Mesendoderm (in vitro differentiated cells): ENCODE measurements around the gene ADGRG3. TPM values are rescaled to one million over a fixed set of nuclear protein-coding genes. Genes with fewer than 3 reads are reported as not detected.

Experiments
- DNase-seq: peaks from one replicate; pipeline ENCODE4 v3.0.0; 2013
- H2AK5ac ChIP-seq: 2 replicates; pipeline ENCODE4 v1.6.1; 2013; ENCODE audit warnings: low read length, inconsistent platforms
- H2BK120ac ChIP-seq: 2 replicates; pipeline ENCODE4 v1.6.1; 2013; ENCODE audit warnings: low read depth, mild to moderate bottlenecking, low read length, moderate library complexity, mixed read lengths
- H2BK15ac ChIP-seq: replicated peaks from 2 replicates; pipeline ENCODE4 v1.6.1; 2013; ENCODE audit warnings: low read depth, mild to moderate bottlenecking, moderate library complexity
- H2BK5ac ChIP-seq: 2 replicates; pipeline ENCODE4 v1.6.1; 2013; ENCODE audit warnings: low read length, inconsistent platforms
- H3K18ac ChIP-seq: 2 replicates; pipeline ENCODE4 v1.6.1; 2013; ENCODE audit warnings: mild to moderate bottlenecking, low read length, mixed read lengths
- H3K23ac ChIP-seq: one replicate; pipeline ENCODE4 v1.6.1; 2013; ENCODE audit warnings: low read length
- H3K27ac ChIP-seq: 2 replicates; pipeline ENCODE4 v1.5.1; 2013; ENCODE audit warnings: low read depth, mild to moderate bottlenecking, inconsistent platforms, low read length, moderate library complexity
- H3K27me3 ChIP-seq: 2 replicates; pipeline ENCODE4 v1.6.1; 2013; ENCODE audit warnings: low read length, control low read depth, mild to moderate bottlenecking, inconsistent platforms; ENCODE audit not compliant: insufficient read depth, poor library complexity
- H3K36me3 ChIP-seq: 2 replicates; pipeline ENCODE4 v1.6.1; 2013; ENCODE audit warnings: low read length, inconsistent platforms; ENCODE audit not compliant: control insufficient read depth, insufficient read depth
- H3K4ac ChIP-seq: one replicate; pipeline ENCODE4 v1.6.1; 2013; ENCODE audit warnings: low read depth, mild to moderate bottlenecking, low read length, moderate library complexity
- H3K4me1 ChIP-seq: 2 replicates; pipeline ENCODE4 v1.6.1; 2013; ENCODE audit warnings: low read depth, low read length, inconsistent platforms; ENCODE audit not compliant: control insufficient read depth
- H3K4me2 ChIP-seq: 2 replicates; pipeline ENCODE4 v1.6.1; 2013; ENCODE audit warnings: low read length
- H3K4me3 ChIP-seq: 2 replicates; pipeline ENCODE4 v1.5.1; 2013; ENCODE audit warnings: mild to moderate bottlenecking, low read length
- H3K56ac ChIP-seq: one replicate; pipeline ENCODE4 v1.6.1; 2013; ENCODE audit warnings: low read length
- H3K79me1 ChIP-seq: 2 replicates; pipeline ENCODE4 v1.6.1; 2013; ENCODE audit warnings: low read length, inconsistent platforms
- H3K79me2 ChIP-seq: 2 replicates; pipeline ENCODE4 v1.6.1; 2013; ENCODE audit warnings: mild to moderate bottlenecking, low read length; ENCODE audit not compliant: control insufficient read depth, insufficient read depth
- H3K9ac ChIP-seq: 2 replicates; pipeline ENCODE4 v1.6.1; 2013; ENCODE audit warnings: low read length, inconsistent platforms
- H4K5ac ChIP-seq: one replicate; pipeline ENCODE4 v1.6.1; 2013; ENCODE audit warnings: low read length
- H4K8ac ChIP-seq: one replicate; pipeline ENCODE4 v1.6.1; 2013; ENCODE audit warnings: low read depth, mild to moderate bottlenecking, control low read depth, low read length, moderate library complexity
- WGBS: extraction: QIAGEN DNeasy Blood & Tissue Kit; methylation state at CpG from one replicate; pipeline ENCODE4 v1.1.7; 2013; ENCODE audit warnings: low lambda C conversion rate, missing lambda C conversion rate; ENCODE audit not compliant: insufficient coverage; ENCODE audit errors: extremely low coverage; 5-methylcytosine and 5-hydroxymethylcytosine counted together
- polyA plus RNA-seq, 2 experiments: library from polyadenylated mRNA; stranded (reverse); fragments of 200-250 nt; gene quantifications; one replicate each; pipeline ENCODE4 v1.2.3, GENCODE V29; 2013

Gene ADGRG3, protein sequence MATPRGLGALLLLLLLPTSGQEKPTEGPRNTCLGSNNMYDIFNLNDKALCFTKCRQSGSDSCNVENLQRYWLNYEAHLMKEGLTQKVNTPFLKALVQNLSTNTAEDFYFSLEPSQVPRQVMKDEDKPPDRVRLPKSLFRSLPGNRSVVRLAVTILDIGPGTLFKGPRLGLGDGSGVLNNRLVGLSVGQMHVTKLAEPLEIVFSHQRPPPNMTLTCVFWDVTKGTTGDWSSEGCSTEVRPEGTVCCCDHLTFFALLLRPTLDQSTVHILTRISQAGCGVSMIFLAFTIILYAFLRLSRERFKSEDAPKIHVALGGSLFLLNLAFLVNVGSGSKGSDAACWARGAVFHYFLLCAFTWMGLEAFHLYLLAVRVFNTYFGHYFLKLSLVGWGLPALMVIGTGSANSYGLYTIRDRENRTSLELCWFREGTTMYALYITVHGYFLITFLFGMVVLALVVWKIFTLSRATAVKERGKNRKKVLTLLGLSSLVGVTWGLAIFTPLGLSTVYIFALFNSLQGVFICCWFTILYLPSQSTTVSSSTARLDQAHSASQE
- polyA plus RNA-seq (2013, experiment 1 of 2) = 0.06 TPM
- polyA plus RNA-seq (2013, experiment 2 of 2) = 0.10 TPM

DNA sequence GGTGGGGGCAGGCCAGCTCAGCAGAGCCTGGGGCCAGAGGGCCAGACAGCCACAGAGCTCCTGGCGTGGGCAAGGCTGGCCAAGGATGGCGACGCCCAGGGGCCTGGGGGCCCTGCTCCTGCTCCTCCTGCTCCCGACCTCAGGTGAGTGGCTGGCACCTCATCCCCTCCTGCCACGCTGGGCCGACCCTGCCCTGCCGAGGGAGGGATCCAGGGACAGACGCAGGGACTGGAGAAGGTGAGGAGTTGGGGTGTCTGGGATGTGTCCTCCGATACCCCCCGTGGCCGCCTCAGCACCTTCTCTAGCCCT, at the start of gene ADGRG3:
TSS of gene ADGRG3 (plus strand) at position 44 of the 309 bp plus-strand sequence. CDS start at position 86, 42 bp downstream.
- no CpG with 5 or more reads among the region's 11 CpGs for WGBS
- Histone ChIP-seq H3K79me1 (no peaks in the 10 kb centered on the region), H3K18ac (no peak within 1 kb of the TSS), H2BK15ac (no peak within 1 kb of the TSS), H2BK5ac (peak within 1 kb of the TSS; percentile 24), H3K4me2 (no peak within 1 kb of the TSS), H3K79me2 (no peaks in the 10 kb centered on the region), H3K4me1 (no peaks in the 10 kb centered on the region), H3K27ac (no peak within 1 kb of the TSS), H3K56ac (peak within 1 kb of the TSS; percentile 65), H2AK5ac (no peak within 1 kb of the TSS), H2BK120ac (no peak within 1 kb of the TSS), H3K4me3 (no peak within 1 kb of the TSS), H3K23ac (no peak within 1 kb of the TSS), H3K27me3 (no peaks in the 10 kb centered on the region), H3K36me3 (no peaks in the 10 kb centered on the region), H3K9ac (no peak within 1 kb of the TSS), H4K8ac (no peak within 1 kb of the TSS), H4K5ac (no peak within 1 kb of the TSS), H3K4ac (no peak within 1 kb of the TSS)
- DNase-seq = no peak

DNA sequence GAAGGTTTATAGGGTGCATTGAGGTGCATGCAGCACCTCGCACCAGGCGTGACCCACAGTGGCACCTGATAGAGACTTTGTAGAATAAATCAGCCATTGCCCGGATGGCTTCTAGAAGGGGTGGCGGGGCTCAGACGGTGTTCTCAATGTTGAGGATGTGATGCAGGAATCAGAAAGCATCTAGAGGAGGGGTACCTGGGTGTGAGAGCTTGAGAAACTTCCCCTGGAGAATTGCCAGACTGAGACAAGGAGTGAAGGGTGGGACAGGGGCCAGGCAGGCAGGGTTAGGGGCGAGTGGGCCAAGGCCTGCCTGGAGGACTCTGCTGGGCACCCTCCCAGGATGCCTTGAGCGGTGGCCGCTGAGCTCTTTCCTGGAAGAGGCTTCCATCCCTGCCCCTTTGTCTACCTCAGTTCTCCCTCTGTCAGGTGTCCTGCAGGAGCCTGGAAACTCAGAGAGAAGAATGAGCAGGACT, 48.9 kb upstream of the ADGRG3 start:
- Histone ChIP-seq H3K79me2 (no peaks in the 10 kb centered on the region), H3K18ac (no peak overlapping the region), H3K23ac (no peak overlapping the region), H4K8ac (no peak overlapping the region), H2BK5ac (no peak overlapping the region), H2AK5ac (no peak overlapping the region), H3K4ac (no peak overlapping the region), H3K56ac (no peak overlapping the region), H2BK15ac (no peak overlapping the region), H4K5ac (no peak overlapping the region), H2BK120ac (no peak overlapping the region), H3K4me1 (no peaks in the 10 kb centered on the region), H3K79me1 (no peaks in the 10 kb centered on the region), H3K27me3 (no peaks in the 10 kb centered on the region), H3K4me2 (no peak overlapping the region), H3K27ac (no peak overlapping the region), H3K9ac (no peak overlapping the region), H3K36me3 (no peaks in the 10 kb centered on the region), H3K4me3 (no peak overlapping the region)
- no peak for DNase-seq
- no CpG with 5 or more reads among the region's 8 CpGs for WGBS

DNA sequence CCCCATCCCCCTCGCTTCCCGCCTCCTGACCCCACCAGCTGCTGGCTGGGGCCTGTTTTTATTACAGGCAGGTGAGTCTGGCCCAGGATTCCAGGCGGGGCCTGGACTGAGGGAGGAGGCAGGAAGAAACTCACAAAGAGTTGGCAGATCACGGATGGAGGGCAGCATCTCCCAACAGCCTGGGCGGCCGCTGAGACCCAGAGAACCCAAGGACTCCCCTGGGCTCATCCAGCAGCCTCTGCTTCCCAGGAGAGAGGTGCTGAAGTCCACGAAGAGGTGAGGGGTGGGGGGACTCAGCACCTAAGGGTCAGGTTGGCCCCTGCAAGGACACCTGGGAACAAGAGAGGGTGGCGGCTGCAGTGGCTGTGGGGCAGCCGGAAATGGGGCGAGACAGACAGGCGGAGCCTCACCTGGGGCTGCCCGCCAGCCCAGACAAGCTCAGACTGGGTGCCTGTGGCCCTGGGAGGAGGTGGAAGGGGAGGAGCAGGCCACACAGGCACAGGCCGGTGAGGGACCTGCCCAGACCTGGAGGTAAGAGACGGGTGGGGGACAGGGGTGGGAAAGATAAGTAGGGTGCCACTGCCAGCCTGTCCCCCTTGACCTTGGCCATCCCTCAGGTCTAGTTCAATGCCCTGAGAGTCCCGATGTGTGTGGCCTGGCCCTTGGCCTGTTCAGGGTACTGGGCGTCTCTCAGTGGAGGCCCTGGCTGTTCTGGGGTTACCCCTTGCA, 48.3 kb upstream of the ADGRG3 start:
- Histone ChIP-seq H3K9ac (no peak overlapping the region), H3K18ac (no peak overlapping the region), H3K4me1 (no peaks in the 10 kb centered on the region), H4K5ac (no peak overlapping the region), H2BK15ac (no peak overlapping the region), H2BK5ac (no peak overlapping the region), H2BK120ac (no peak overlapping the region), H3K56ac (no peak overlapping the region), H3K27me3 (no peaks in the 10 kb centered on the region), H3K4ac (no peak overlapping the region), H3K27ac (no peak overlapping the region), H3K79me1 (no peaks in the 10 kb centered on the region), H4K8ac (no peak overlapping the region), H3K4me2 (no peak overlapping the region), H3K79me2 (no peaks in the 10 kb centered on the region), H3K4me3 (no peak overlapping the region), H3K23ac (no peak overlapping the region), H2AK5ac (no peak overlapping the region), H3K36me3 (no peaks in the 10 kb centered on the region)
- no CpG with 5 or more reads among the region's 16 CpGs for WGBS
- DNase-seq = no peak

DNA sequence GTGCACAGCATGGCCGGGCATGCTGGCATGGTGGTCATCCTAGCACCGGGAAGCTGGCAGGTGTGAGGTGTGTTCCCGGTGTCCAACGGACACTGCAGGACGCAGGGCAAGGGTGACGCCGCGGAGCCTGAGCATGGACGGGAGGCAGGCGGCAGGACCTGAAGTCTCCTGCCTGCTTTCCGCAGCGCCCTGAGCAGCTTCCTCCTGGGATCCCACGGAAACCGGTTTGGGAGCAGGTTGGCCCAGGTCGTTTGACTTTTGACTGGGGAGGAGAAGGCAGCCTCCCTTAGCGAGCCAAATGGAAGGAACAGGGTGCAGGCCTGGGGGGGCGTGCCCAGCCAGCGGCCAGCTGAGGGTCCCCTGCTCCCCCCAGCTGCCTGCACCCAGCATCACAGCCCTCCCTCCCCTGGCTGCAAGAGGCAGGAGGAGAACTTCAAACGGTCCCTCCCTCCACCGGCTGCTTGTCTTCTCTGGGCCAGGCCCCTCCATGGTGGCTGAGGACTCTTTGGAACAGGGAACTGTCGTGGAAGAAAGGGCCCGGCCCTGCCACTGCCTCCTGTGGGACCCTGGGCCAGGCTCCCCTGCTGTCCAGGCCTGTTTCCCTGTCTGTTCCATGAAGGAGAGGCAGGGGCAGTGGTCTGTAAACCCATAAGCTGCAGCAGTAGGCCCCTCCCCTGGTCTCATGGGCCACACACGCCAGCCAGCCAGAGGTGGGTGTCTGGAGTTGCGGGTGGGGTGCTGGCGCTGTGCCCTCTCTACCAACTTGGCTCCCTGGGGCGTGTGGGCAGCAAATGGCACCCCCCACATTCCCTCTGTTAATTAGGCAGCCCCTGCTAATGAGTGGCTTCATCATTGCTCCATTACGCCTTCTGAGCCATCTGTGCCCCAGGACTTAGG, 47.5 kb upstream of the ADGRG3 start:
- H3K27ac ChIP-seq = no peak overlapping the region
- DNase-seq = peak; percentile 50
- H3K36me3 ChIP-seq = no peaks in the 10 kb centered on the region
- no peaks in the 10 kb centered on the region for H3K27me3 ChIP-seq
- H2BK120ac ChIP-seq = no peak overlapping the region
- no peak overlapping the region for H3K18ac ChIP-seq
- no CpG with 5 or more reads among the region's 27 CpGs for WGBS
- no peaks in the 10 kb centered on the region for H3K79me1 ChIP-seq
- no peaks in the 10 kb centered on the region for H3K4me1 ChIP-seq
- no peak overlapping the region for H2BK15ac ChIP-seq
- H4K8ac ChIP-seq = no peak overlapping the region
- H3K9ac ChIP-seq = no peak overlapping the region
- no peak overlapping the region for H3K23ac ChIP-seq
- no peak overlapping the region for H4K5ac ChIP-seq
- H3K4me2 ChIP-seq = no peak overlapping the region
- no peak overlapping the region for H3K4me3 ChIP-seq
- H2AK5ac ChIP-seq = no peak overlapping the region
- no peak overlapping the region for H2BK5ac ChIP-seq
- H3K56ac ChIP-seq = no peak overlapping the region
- H3K4ac ChIP-seq = no peak overlapping the region
- H3K79me2 ChIP-seq = no peaks in the 10 kb centered on the region

DNA sequence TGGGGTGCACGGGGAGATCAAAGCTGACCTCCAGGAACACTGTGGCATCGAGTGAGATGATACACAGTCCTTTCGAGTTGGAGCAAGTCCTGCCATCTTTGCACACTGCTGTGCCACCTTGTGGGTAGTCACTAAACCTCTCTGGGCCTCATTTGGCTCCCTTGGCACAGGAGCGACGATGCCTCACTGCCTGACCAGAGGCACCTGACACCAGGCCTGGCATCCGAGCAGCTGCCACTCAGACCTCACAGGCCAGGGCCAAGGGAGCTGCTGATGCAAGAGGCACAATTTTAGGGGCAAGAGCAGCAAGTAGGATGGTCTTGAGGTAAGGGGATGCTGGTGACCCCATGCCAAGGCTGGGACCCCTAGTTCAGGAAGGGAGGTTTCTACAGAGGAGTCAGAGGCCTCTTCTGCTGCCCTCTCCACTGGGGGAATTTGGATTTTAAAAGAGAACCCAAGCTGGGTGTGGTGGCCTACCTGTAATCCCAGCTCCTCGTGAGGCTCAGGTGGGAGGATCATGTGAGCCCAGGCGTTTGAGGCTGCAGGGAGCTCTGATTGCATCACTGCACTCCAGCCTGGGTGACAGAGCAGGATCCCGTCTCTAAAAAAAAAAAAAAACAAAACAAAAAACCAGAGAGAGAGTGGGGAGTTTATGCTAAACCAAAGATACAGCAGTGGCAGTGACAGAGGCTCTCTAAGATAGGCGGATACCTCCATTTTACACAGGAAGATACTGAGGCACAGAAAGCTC, 46.4 kb upstream of the ADGRG3 start:
- Histone ChIP-seq H3K9ac (no peak overlapping the region), H3K4me3 (no peak overlapping the region), H4K5ac (no peak overlapping the region), H3K27ac (no peak overlapping the region), H3K79me1 (no peaks in the 10 kb centered on the region), H2AK5ac (no peak overlapping the region), H2BK15ac (no peak overlapping the region), H3K23ac (no peak overlapping the region), H3K4ac (no peak overlapping the region), H3K27me3 (no peaks in the 10 kb centered on the region), H3K18ac (no peak overlapping the region), H3K4me2 (no peak overlapping the region), H2BK120ac (no peak overlapping the region), H3K4me1 (no peaks in the 10 kb centered on the region), H3K56ac (no peak overlapping the region), H4K8ac (no peak overlapping the region), H3K36me3 (no peaks in the 10 kb centered on the region), H3K79me2 (no peaks in the 10 kb centered on the region), H2BK5ac (no peak overlapping the region)
- DNase-seq = no peak
- no CpG with 5 or more reads among the region's 10 CpGs for WGBS
